GM23338 (cell line): ENCODE measurements around the gene ACTR5. TPM values are rescaled to one million over a fixed set of nuclear protein-coding genes. Genes with fewer than 3 reads are reported as not detected.

Experiments
- ATAC-seq: fragments of 200-7000 bp; cut with Tn5 transposase; 3 replicates; pipeline ENCODE4 v1.9.1; 2020
- DNase-seq: peaks from one replicate; pipeline ENCODE4 v3.0.0-alpha.2; 2015; ENCODE audit warnings: low spot score
- H2AFZ ChIP-seq: fragments of 200-600 bp; sonication (generic); 2 replicates; pipeline ENCODE4 v1.8.0; 2016; ENCODE audit warnings: antibody characterized with exemption, mild to moderate bottlenecking, moderate library complexity
- H3F3A ChIP-seq: fragments of 200-600 bp; sonication (generic); replicated peaks from 2 replicates; pipeline ENCODE4 v1.8.0; 2017; ENCODE audit warnings: antibody characterized with exemption, mixed run types, low read depth
- H3K27ac ChIP-seq: fragments of 200-600 bp; sonication (generic); 2 replicates; pipeline ENCODE4 v1.6.1; 2016; ENCODE audit warnings: low read depth
- H3K27me3 ChIP-seq: fragments of 200-600 bp; sonication (generic); 2 replicates; pipeline ENCODE4 v1.8.0; 2016; ENCODE audit warnings: mild to moderate bottlenecking, mixed run types, moderate library complexity; ENCODE audit not compliant: insufficient read depth
- H3K36me3 ChIP-seq: fragments of 200-600 bp; sonication (generic); 2 replicates; pipeline ENCODE4 v1.8.0; 2016; ENCODE audit warnings: mild to moderate bottlenecking; ENCODE audit not compliant: insufficient read depth
- H3K4me1 ChIP-seq: fragments of 200-600 bp; sonication (generic); 2 replicates; pipeline ENCODE4 v1.8.0; 2016; ENCODE audit warnings: mild to moderate bottlenecking, moderate library complexity; ENCODE audit not compliant: insufficient read depth
- H3K4me2 ChIP-seq: fragments of 200-600 bp; sonication (generic); 2 replicates; pipeline ENCODE4 v1.7.1; 2017; ENCODE audit warnings: mixed run types
- H3K4me3 ChIP-seq: fragments of 200-600 bp; sonication (generic); 2 replicates; pipeline ENCODE4 v1.6.1; 2016; ENCODE audit warnings: mixed run types
- H3K79me2 ChIP-seq: fragments of 200-600 bp; sonication (generic); replicated peaks from 2 replicates; pipeline ENCODE4 v1.8.0; 2017; ENCODE audit warnings: mild to moderate bottlenecking; ENCODE audit not compliant: insufficient read depth
- H3K9me2 ChIP-seq: fragments of 200-600 bp; sonication (generic); 2 replicates; pipeline ENCODE4 v1.8.0; 2017; ENCODE audit not compliant: insufficient read depth
- H4K20me1 ChIP-seq: fragments of 200-600 bp; sonication (generic); replicated peaks from 2 replicates; pipeline ENCODE4 v1.8.0; 2017; ENCODE audit warnings: mild to moderate bottlenecking; ENCODE audit not compliant: insufficient read depth
- H3K27ac Mint-ChIP-seq: 2 replicates; pipeline ENCODE4 v1.8.0; 2020; ENCODE audit warnings: inconsistent platforms, mild to moderate bottlenecking, moderate library complexity, mixed read lengths
- H3K27me3 Mint-ChIP-seq: 3 replicates; pipeline ENCODE4 v1.8.0; 2022; ENCODE audit warnings: low read depth, mild to moderate bottlenecking, moderate library complexity, mixed read lengths, inconsistent platforms; ENCODE audit not compliant: insufficient read depth, poor library complexity
- H3K36me3 Mint-ChIP-seq: 3 replicates; pipeline ENCODE4 v1.8.0; 2021; ENCODE audit warnings: low read depth, mild to moderate bottlenecking, inconsistent platforms, moderate library complexity, mixed read lengths
- H3K4me1 Mint-ChIP-seq: 3 replicates; pipeline ENCODE4 v1.8.0; 2020; ENCODE audit warnings: mild to moderate bottlenecking, inconsistent platforms, mixed read lengths
- H3K4me3 Mint-ChIP-seq: 3 replicates; pipeline ENCODE4 v1.8.0; 2021; ENCODE audit warnings: moderate library complexity, mild to moderate bottlenecking, inconsistent platforms, mixed read lengths
- H3K9me3 Mint-ChIP-seq: 3 replicates; pipeline ENCODE4 v1.8.0; 2020; ENCODE audit warnings: moderate library complexity, mild to moderate bottlenecking, inconsistent platforms, mixed read lengths
- CREB1 ChIP-seq: fragments of 250-450 bp; sonication (Bioruptor Pico); IDR thresholded peaks from 2 replicates; pipeline ENCODE4 v1.5.0; 2020; ENCODE audit warnings: low read depth, mild to moderate bottlenecking, moderate library complexity
- EZH2 ChIP-seq: fragments of 200-600 bp; sonication (generic); IDR thresholded peaks from one replicate; pipeline ENCODE4 v1.8.0; 2017; ENCODE audit warnings: antibody characterized with exemption, mild to moderate bottlenecking, low read depth; ENCODE audit not compliant: unreplicated experiment
- EZH2phosphoT487 ChIP-seq: fragments of 200-600 bp; sonication (generic); IDR thresholded peaks from one replicate; pipeline ENCODE4 v1.8.1; 2018; ENCODE audit warnings: antibody characterized with exemption; ENCODE audit not compliant: unreplicated experiment
- JUNB ChIP-seq: IDR thresholded peaks from one replicate; pipeline ENCODE4 v1.6.1; 2016; ENCODE audit warnings: antibody characterized with exemption; ENCODE audit not compliant: unreplicated experiment
- NANOG ChIP-seq: IDR thresholded peaks from 2 replicates; pipeline ENCODE4 v1.6.1; 2016; ENCODE audit warnings: antibody characterized with exemption, borderline replicate concordance
- POLR2AphosphoS5 ChIP-seq: IDR thresholded peaks from 2 replicates; pipeline ENCODE4 v1.6.1; 2016; ENCODE audit warnings: antibody characterized with exemption, low read depth
- STAT1 ChIP-seq: IDR thresholded peaks from one replicate; pipeline ENCODE4 v1.6.1; 2016; ENCODE audit warnings: antibody characterized with exemption; ENCODE audit not compliant: unreplicated experiment
- ZNF114 ChIP-seq: fragments of 250-450 bp; sonication (Bioruptor Pico); IDR thresholded peaks from 2 replicates; pipeline ENCODE4 v1.5.0; 2020; ENCODE audit warnings: mild to moderate bottlenecking, moderate library complexity
- ZNF331 ChIP-seq: fragments of 250-450 bp; sonication (Bioruptor Pico); IDR thresholded peaks from 2 replicates; pipeline ENCODE4 v1.5.0; 2020; ENCODE audit warnings: low read depth, mild to moderate bottlenecking, moderate library complexity
- polyA plus RNA-seq: library from polyadenylated mRNA; unstranded; fragments of >200 nt; fragmentation: Nextera tagmentation; extraction: Ambion mirVana; gene quantifications from 2 replicates; pipeline ENCODE4 v1.2.1, GENCODE V29; 2016
- total RNA-seq: library from RNA; depleted of rRNA; stranded (reverse); fragments of >200 nt; shearing (Covaris generic); gene quantifications from 2 replicates; pipeline ENCODE4 v1.2.3, GENCODE V29; 2014
- TF ChIP-seq, protein P1 (sequence below), 2 experiments: fragments of 200-600 bp in 1 of 2; sonication (generic) in 1 of 2; conservative IDR thresholded peaks; 2 replicates each; pipeline versions ENCODE4 v1.5.1 to v1.6.1; 2016 to 2017; ENCODE audit warnings: antibody characterized with exemption in 2 of 2, low read depth in 2 of 2, mild to moderate bottlenecking in 2 of 2, moderate library complexity in 1 of 2
- TF ChIP-seq, protein P2 (sequence below): IDR thresholded peaks from one replicate; pipeline ENCODE4 v1.6.1; 2018; ENCODE audit warnings: antibody characterized with exemption; ENCODE audit not compliant: unreplicated experiment
- TF ChIP-seq, protein P3 (sequence below): IDR thresholded peaks from 2 replicates; pipeline ENCODE4 v1.6.1; 2016; ENCODE audit warnings: antibody characterized with exemption
- TF ChIP-seq, protein P4 (sequence below): fragments of 250-450 bp; sonication (Bioruptor Pico); IDR thresholded peaks from 2 replicates; pipeline ENCODE4 v1.5.0; 2020; ENCODE audit warnings: mild to moderate bottlenecking, moderate library complexity

ACTR5 gene
- total and polyA plus RNA-seq, 2 experiments from 2014 or later: 8.4 to 21.8 TPM

DNA sequence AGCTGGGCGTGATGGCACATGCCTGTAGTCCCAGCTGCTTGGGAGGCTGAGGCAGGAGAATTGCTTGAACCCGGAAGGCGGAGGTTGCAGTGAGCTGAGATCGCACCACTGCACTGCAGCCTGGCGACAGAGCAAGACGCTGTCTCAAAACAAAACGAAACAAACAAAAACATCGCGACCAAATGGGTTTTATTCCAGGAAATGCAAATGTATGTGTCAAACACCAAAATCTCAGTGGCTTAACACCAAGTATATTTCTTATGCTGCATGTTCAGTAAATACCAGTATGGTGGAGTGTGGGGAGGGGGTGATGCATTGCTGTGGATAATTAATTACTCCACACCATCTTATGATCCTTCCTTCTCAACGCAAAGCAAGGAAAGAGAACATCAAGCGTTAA lies 28.1 kb downstream of the ACTR5 start:
- Histone ChIP-seq H3K27me3 (no peaks in the 10 kb centered on the region), H4K20me1 (no peaks in the 10 kb centered on the region), H3K4me1 (peaks cover 22% of the 10 kb centered on the region), H3K27ac (no peak overlapping the region), H3K4me2 (no peak overlapping the region), H3K4me3 (no peak overlapping the region), H3K79me2 (no peaks in the 10 kb centered on the region), H3K36me3 (peaks cover 32% of the 10 kb centered on the region; the same call in 1 of the 2 replicates), H3F3A (peaks cover 11% of the 10 kb centered on the region; the same call in 1 of the 2 replicates), H2AFZ (no peak overlapping the region), H3K9me2 (no peaks in the 10 kb centered on the region)
- DNase-seq (no peak), ATAC-seq (no peak)
- Mint-ChIP-seq H3K4me3 (no peak overlapping the region), H3K4me1 (peaks cover 23% of the 10 kb centered on the region), H3K27me3 (peaks cover 1% of the 10 kb centered on the region), H3K9me3 (peaks cover 14% of the 10 kb centered on the region), H3K27ac (no peak overlapping the region), H3K36me3 (peaks cover 56% of the 10 kb centered on the region)
- TF ChIP-seq NANOG: no peak
- TF ChIP-seq, protein P1, sequence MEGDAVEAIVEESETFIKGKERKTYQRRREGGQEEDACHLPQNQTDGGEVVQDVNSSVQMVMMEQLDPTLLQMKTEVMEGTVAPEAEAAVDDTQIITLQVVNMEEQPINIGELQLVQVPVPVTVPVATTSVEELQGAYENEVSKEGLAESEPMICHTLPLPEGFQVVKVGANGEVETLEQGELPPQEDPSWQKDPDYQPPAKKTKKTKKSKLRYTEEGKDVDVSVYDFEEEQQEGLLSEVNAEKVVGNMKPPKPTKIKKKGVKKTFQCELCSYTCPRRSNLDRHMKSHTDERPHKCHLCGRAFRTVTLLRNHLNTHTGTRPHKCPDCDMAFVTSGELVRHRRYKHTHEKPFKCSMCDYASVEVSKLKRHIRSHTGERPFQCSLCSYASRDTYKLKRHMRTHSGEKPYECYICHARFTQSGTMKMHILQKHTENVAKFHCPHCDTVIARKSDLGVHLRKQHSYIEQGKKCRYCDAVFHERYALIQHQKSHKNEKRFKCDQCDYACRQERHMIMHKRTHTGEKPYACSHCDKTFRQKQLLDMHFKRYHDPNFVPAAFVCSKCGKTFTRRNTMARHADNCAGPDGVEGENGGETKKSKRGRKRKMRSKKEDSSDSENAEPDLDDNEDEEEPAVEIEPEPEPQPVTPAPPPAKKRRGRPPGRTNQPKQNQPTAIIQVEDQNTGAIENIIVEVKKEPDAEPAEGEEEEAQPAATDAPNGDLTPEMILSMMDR (conservative IDR thresholded peaks at IDR 0.05; ENCODE audit: low read depth in 2 of 2): no peak
- TF ChIP-seq CREB1: no peak
- TF ChIP-seq STAT1: no peak
- TF ChIP-seq, protein P2, sequence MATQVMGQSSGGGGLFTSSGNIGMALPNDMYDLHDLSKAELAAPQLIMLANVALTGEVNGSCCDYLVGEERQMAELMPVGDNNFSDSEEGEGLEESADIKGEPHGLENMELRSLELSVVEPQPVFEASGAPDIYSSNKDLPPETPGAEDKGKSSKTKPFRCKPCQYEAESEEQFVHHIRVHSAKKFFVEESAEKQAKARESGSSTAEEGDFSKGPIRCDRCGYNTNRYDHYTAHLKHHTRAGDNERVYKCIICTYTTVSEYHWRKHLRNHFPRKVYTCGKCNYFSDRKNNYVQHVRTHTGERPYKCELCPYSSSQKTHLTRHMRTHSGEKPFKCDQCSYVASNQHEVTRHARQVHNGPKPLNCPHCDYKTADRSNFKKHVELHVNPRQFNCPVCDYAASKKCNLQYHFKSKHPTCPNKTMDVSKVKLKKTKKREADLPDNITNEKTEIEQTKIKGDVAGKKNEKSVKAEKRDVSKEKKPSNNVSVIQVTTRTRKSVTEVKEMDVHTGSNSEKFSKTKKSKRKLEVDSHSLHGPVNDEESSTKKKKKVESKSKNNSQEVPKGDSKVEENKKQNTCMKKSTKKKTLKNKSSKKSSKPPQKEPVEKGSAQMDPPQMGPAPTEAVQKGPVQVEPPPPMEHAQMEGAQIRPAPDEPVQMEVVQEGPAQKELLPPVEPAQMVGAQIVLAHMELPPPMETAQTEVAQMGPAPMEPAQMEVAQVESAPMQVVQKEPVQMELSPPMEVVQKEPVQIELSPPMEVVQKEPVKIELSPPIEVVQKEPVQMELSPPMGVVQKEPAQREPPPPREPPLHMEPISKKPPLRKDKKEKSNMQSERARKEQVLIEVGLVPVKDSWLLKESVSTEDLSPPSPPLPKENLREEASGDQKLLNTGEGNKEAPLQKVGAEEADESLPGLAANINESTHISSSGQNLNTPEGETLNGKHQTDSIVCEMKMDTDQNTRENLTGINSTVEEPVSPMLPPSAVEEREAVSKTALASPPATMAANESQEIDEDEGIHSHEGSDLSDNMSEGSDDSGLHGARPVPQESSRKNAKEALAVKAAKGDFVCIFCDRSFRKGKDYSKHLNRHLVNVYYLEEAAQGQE: no peak
- TF ChIP-seq ZNF331: no peak
- no peak for TF ChIP-seq EZH2
- TF ChIP-seq, protein P3, sequence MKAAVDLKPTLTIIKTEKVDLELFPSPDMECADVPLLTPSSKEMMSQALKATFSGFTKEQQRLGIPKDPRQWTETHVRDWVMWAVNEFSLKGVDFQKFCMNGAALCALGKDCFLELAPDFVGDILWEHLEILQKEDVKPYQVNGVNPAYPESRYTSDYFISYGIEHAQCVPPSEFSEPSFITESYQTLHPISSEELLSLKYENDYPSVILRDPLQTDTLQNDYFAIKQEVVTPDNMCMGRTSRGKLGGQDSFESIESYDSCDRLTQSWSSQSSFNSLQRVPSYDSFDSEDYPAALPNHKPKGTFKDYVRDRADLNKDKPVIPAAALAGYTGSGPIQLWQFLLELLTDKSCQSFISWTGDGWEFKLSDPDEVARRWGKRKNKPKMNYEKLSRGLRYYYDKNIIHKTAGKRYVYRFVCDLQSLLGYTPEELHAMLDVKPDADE: no peak
- TF ChIP-seq EZH2phosphoT487: no peak
- no peak for TF ChIP-seq JUNB
- TF ChIP-seq ZNF114 (CRISPR knock-in tag): no peak
- no peak for TF ChIP-seq POLR2AphosphoS5
- TF ChIP-seq, protein P4, sequence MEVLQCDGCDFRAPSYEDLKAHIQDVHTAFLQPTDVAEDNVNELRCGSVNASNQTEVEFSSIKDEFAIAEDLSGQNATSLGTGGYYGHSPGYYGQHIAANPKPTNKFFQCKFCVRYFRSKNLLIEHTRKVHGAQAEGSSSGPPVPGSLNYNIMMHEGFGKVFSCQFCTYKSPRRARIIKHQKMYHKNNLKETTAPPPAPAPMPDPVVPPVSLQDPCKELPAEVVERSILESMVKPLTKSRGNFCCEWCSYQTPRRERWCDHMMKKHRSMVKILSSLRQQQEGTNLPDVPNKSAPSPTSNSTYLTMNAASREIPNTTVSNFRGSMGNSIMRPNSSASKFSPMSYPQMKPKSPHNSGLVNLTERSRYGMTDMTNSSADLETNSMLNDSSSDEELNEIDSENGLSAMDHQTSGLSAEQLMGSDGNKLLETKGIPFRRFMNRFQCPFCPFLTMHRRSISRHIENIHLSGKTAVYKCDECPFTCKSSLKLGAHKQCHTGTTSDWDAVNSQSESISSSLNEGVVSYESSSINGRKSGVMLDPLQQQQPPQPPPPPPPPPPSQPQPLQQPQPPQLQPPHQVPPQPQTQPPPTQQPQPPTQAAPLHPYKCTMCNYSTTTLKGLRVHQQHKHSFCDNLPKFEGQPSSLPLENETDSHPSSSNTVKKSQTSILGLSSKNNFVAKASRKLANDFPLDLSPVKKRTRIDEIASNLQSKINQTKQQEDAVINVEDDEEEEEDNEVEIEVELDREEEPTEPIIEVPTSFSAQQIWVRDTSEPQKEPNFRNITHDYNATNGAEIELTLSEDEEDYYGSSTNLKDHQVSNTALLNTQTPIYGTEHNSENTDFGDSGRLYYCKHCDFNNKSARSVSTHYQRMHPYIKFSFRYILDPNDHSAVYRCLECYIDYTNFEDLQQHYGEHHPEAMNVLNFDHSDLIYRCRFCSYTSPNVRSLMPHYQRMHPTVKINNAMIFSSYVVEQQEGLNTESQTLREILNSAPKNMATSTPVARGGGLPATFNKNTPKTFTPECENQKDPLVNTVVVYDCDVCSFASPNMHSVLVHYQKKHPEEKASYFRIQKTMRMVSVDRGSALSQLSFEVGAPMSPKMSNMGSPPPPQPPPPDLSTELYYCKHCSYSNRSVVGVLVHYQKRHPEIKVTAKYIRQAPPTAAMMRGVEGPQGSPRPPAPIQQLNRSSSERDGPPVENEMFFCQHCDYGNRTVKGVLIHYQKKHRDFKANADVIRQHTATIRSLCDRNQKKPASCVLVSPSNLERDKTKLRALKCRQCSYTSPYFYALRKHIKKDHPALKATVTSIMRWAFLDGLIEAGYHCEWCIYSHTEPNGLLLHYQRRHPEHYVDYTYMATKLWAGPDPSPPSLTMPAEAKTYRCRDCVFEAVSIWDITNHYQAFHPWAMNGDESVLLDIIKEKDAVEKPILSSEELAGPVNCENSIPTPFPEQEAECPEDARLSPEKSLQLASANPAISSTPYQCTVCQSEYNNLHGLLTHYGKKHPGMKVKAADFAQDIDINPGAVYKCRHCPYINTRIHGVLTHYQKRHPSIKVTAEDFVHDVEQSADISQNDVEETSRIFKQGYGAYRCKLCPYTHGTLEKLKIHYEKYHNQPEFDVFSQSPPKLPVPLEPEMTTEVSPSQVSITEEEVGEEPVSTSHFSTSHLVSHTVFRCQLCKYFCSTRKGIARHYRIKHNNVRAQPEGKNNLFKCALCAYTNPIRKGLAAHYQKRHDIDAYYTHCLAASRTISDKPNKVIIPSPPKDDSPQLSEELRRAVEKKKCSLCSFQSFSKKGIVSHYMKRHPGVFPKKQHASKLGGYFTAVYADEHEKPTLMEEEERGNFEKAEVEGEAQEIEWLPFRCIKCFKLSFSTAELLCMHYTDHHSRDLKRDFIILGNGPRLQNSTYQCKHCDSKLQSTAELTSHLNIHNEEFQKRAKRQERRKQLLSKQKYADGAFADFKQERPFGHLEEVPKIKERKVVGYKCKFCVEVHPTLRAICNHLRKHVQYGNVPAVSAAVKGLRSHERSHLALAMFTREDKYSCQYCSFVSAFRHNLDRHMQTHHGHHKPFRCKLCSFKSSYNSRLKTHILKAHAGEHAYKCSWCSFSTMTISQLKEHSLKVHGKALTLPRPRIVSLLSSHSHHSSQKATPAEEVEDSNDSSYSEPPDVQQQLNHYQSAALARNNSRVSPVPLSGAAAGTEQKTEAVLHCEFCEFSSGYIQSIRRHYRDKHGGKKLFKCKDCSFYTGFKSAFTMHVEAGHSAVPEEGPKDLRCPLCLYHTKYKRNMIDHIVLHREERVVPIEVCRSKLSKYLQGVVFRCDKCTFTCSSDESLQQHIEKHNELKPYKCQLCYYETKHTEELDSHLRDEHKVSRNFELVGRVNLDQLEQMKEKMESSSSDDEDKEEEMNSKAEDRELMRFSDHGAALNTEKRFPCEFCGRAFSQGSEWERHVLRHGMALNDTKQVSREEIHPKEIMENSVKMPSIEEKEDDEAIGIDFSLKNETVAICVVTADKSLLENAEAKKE (CRISPR knock-in tag): no peak
